GM23338 (cell line): ENCODE data around the gene PREP. TPM values are rescaled to one million over a fixed set of nuclear protein-coding genes. Genes with fewer than 3 reads are reported as not detected.

Source experiments
- ATAC-seq: fragments of 200-7000 bp; cut with Tn5 transposase; 3 replicates; pipeline ENCODE4 v1.9.1; 2020
- DNase-seq: peaks from one replicate; pipeline ENCODE4 v3.0.0-alpha.2; 2015; ENCODE audit warnings: low spot score
- H2AFZ ChIP-seq: fragments of 200-600 bp; sonication (generic); 2 replicates; pipeline ENCODE4 v1.8.0; 2016; ENCODE audit warnings: antibody characterized with exemption, mild to moderate bottlenecking, moderate library complexity
- H3F3A ChIP-seq: fragments of 200-600 bp; sonication (generic); replicated peaks from 2 replicates; pipeline ENCODE4 v1.8.0; 2017; ENCODE audit warnings: antibody characterized with exemption, mixed run types, low read depth
- H3K27ac ChIP-seq: fragments of 200-600 bp; sonication (generic); 2 replicates; pipeline ENCODE4 v1.6.1; 2016; ENCODE audit warnings: low read depth
- H3K27me3 ChIP-seq: fragments of 200-600 bp; sonication (generic); 2 replicates; pipeline ENCODE4 v1.8.0; 2016; ENCODE audit warnings: mild to moderate bottlenecking, mixed run types, moderate library complexity; ENCODE audit not compliant: insufficient read depth
- H3K36me3 ChIP-seq: fragments of 200-600 bp; sonication (generic); 2 replicates; pipeline ENCODE4 v1.8.0; 2016; ENCODE audit warnings: mild to moderate bottlenecking; ENCODE audit not compliant: insufficient read depth
- H3K4me1 ChIP-seq: fragments of 200-600 bp; sonication (generic); 2 replicates; pipeline ENCODE4 v1.8.0; 2016; ENCODE audit warnings: mild to moderate bottlenecking, moderate library complexity; ENCODE audit not compliant: insufficient read depth
- H3K4me2 ChIP-seq: fragments of 200-600 bp; sonication (generic); 2 replicates; pipeline ENCODE4 v1.7.1; 2017; ENCODE audit warnings: mixed run types
- H3K4me3 ChIP-seq: fragments of 200-600 bp; sonication (generic); 2 replicates; pipeline ENCODE4 v1.6.1; 2016; ENCODE audit warnings: mixed run types
- H3K79me2 ChIP-seq: fragments of 200-600 bp; sonication (generic); replicated peaks from 2 replicates; pipeline ENCODE4 v1.8.0; 2017; ENCODE audit warnings: mild to moderate bottlenecking; ENCODE audit not compliant: insufficient read depth
- H3K9me2 ChIP-seq: fragments of 200-600 bp; sonication (generic); 2 replicates; pipeline ENCODE4 v1.8.0; 2017; ENCODE audit not compliant: insufficient read depth
- H4K20me1 ChIP-seq: fragments of 200-600 bp; sonication (generic); replicated peaks from 2 replicates; pipeline ENCODE4 v1.8.0; 2017; ENCODE audit warnings: mild to moderate bottlenecking; ENCODE audit not compliant: insufficient read depth
- H3K27ac Mint-ChIP-seq: 2 replicates; pipeline ENCODE4 v1.8.0; 2020; ENCODE audit warnings: inconsistent platforms, mild to moderate bottlenecking, moderate library complexity, mixed read lengths
- H3K27me3 Mint-ChIP-seq: 3 replicates; pipeline ENCODE4 v1.8.0; 2022; ENCODE audit warnings: low read depth, mild to moderate bottlenecking, moderate library complexity, mixed read lengths, inconsistent platforms; ENCODE audit not compliant: insufficient read depth, poor library complexity
- H3K36me3 Mint-ChIP-seq: 3 replicates; pipeline ENCODE4 v1.8.0; 2021; ENCODE audit warnings: low read depth, mild to moderate bottlenecking, inconsistent platforms, moderate library complexity, mixed read lengths
- H3K4me1 Mint-ChIP-seq: 3 replicates; pipeline ENCODE4 v1.8.0; 2020; ENCODE audit warnings: mild to moderate bottlenecking, inconsistent platforms, mixed read lengths
- H3K4me3 Mint-ChIP-seq: 3 replicates; pipeline ENCODE4 v1.8.0; 2021; ENCODE audit warnings: moderate library complexity, mild to moderate bottlenecking, inconsistent platforms, mixed read lengths
- H3K9me3 Mint-ChIP-seq: 3 replicates; pipeline ENCODE4 v1.8.0; 2020; ENCODE audit warnings: moderate library complexity, mild to moderate bottlenecking, inconsistent platforms, mixed read lengths
- CREB1 ChIP-seq: fragments of 250-450 bp; sonication (Bioruptor Pico); IDR thresholded peaks from 2 replicates; pipeline ENCODE4 v1.5.0; 2020; ENCODE audit warnings: low read depth, mild to moderate bottlenecking, moderate library complexity
- CTCF ChIP-seq, 2 experiments: fragments of 200-600 bp in 1 of 2; sonication (generic) in 1 of 2; conservative IDR thresholded peaks; 2 replicates each; pipeline versions ENCODE4 v1.5.1 to v1.6.1; 2016 to 2017; ENCODE audit warnings: antibody characterized with exemption in 2 of 2, low read depth in 2 of 2, mild to moderate bottlenecking in 2 of 2, moderate library complexity in 1 of 2
- EZH2phosphoT487 ChIP-seq: fragments of 200-600 bp; sonication (generic); IDR thresholded peaks from one replicate; pipeline ENCODE4 v1.8.1; 2018; ENCODE audit warnings: antibody characterized with exemption; ENCODE audit not compliant: unreplicated experiment
- NANOG ChIP-seq: IDR thresholded peaks from 2 replicates; pipeline ENCODE4 v1.6.1; 2016; ENCODE audit warnings: antibody characterized with exemption, borderline replicate concordance
- POLR2AphosphoS5 ChIP-seq: IDR thresholded peaks from 2 replicates; pipeline ENCODE4 v1.6.1; 2016; ENCODE audit warnings: antibody characterized with exemption, low read depth
- STAT1 ChIP-seq: IDR thresholded peaks from one replicate; pipeline ENCODE4 v1.6.1; 2016; ENCODE audit warnings: antibody characterized with exemption; ENCODE audit not compliant: unreplicated experiment
- ZNF331 ChIP-seq: fragments of 250-450 bp; sonication (Bioruptor Pico); IDR thresholded peaks from 2 replicates; pipeline ENCODE4 v1.5.0; 2020; ENCODE audit warnings: low read depth, mild to moderate bottlenecking, moderate library complexity
- ZNF462 ChIP-seq: fragments of 250-450 bp; sonication (Bioruptor Pico); IDR thresholded peaks from 2 replicates; pipeline ENCODE4 v1.5.0; 2020; ENCODE audit warnings: mild to moderate bottlenecking, moderate library complexity
- polyA plus RNA-seq: library from polyadenylated mRNA; unstranded; fragments of >200 nt; fragmentation: Nextera tagmentation; extraction: Ambion mirVana; gene quantifications from 2 replicates; pipeline ENCODE4 v1.2.1, GENCODE V29; 2016
- total RNA-seq: library from RNA; depleted of rRNA; stranded (reverse); fragments of >200 nt; shearing (Covaris generic); gene quantifications from 2 replicates; pipeline ENCODE4 v1.2.3, GENCODE V29; 2014

The PREP gene
- total and polyA plus RNA-seq, 2 experiments from 2014 or later, result 28.5 to 52.7 TPM

- ATAC-seq (no peak), DNase-seq (no peak)
- Mint-ChIP-seq H3K4me3 (no peak overlapping the region), H3K36me3 (peaks cover 28% of the 10 kb centered on the region), H3K27ac (no peak overlapping the region), H3K27me3 (no peaks in the 10 kb centered on the region), H3K4me1 (peaks cover 4% of the 10 kb centered on the region; the same call in 2 of the 3 replicates), H3K9me3 (no peaks in the 10 kb centered on the region)
- H3K4me1 ChIP-seq, result no peaks in the 10 kb centered on the region
- no peak overlapping the region for H3K4me3 ChIP-seq
- no peaks in the 10 kb centered on the region for H3F3A ChIP-seq
- no peaks in the 10 kb centered on the region for H3K79me2 ChIP-seq
- no peaks in the 10 kb centered on the region for H4K20me1 ChIP-seq
- peaks cover 8% of the 10 kb centered on the region; the same call in 1 of the 2 replicates for H3K36me3 ChIP-seq
- no peak overlapping the region for H2AFZ ChIP-seq
- no peaks in the 10 kb centered on the region for H3K9me2 ChIP-seq
- no peak overlapping the region for H3K27ac ChIP-seq
- no peaks in the 10 kb centered on the region for H3K27me3 ChIP-seq
- no peak for TF ChIP-seq POLR2AphosphoS5
- no peak for TF ChIP-seq STAT1
- TF ChIP-seq CTCF (conservative IDR thresholded peaks at IDR 0.05; ENCODE audit: low read depth in 2 of 2), result no peak
- TF ChIP-seq ZNF462 (CRISPR knock-in tag), result no peak
- TF ChIP-seq CREB1 (CRISPR knock-in tag), result no peak
- no peak for TF ChIP-seq NANOG
- no peak for TF ChIP-seq ZNF331 (CRISPR knock-in tag)
- TF ChIP-seq EZH2phosphoT487, result no peak
- H3K4me2 ChIP-seq, result no peak overlapping the region
Observed at GRCh38 chr6:105331927-105332326, 71.0 kb downstream of the PREP start.
